Mesendoderm (in vitro differentiated cells): ENCODE measurements around the gene SYP.
A peak's percentile ranks its signal among the peaks of the same experiment; 100 is the strongest.
"Not testable (repeated sequence)": the region's sequence is repeated elsewhere in the genome, so short reads cannot be mapped to it uniquely, and the experiment has no call there.

ENCODE experiments used
- DNase-seq: peaks from one replicate; pipeline ENCODE4 v3.0.0; 2013
- H2AK5ac ChIP-seq: 2 replicates; pipeline ENCODE4 v1.6.1; 2013; ENCODE audit warnings: low read length, inconsistent platforms
- H2BK120ac ChIP-seq: 2 replicates; pipeline ENCODE4 v1.6.1; 2013; ENCODE audit warnings: low read depth, mild to moderate bottlenecking, low read length, moderate library complexity, mixed read lengths
- H2BK15ac ChIP-seq: replicated peaks from 2 replicates; pipeline ENCODE4 v1.6.1; 2013; ENCODE audit warnings: low read depth, mild to moderate bottlenecking, moderate library complexity
- H2BK5ac ChIP-seq: 2 replicates; pipeline ENCODE4 v1.6.1; 2013; ENCODE audit warnings: low read length, inconsistent platforms
- H3K18ac ChIP-seq: 2 replicates; pipeline ENCODE4 v1.6.1; 2013; ENCODE audit warnings: mild to moderate bottlenecking, low read length, mixed read lengths
- H3K23ac ChIP-seq: one replicate; pipeline ENCODE4 v1.6.1; 2013; ENCODE audit warnings: low read length
- H3K27ac ChIP-seq: 2 replicates; pipeline ENCODE4 v1.5.1; 2013; ENCODE audit warnings: low read depth, mild to moderate bottlenecking, inconsistent platforms, low read length, moderate library complexity
- H3K27me3 ChIP-seq: 2 replicates; pipeline ENCODE4 v1.6.1; 2013; ENCODE audit warnings: low read length, control low read depth, mild to moderate bottlenecking, inconsistent platforms; ENCODE audit not compliant: insufficient read depth, poor library complexity
- H3K36me3 ChIP-seq: 2 replicates; pipeline ENCODE4 v1.6.1; 2013; ENCODE audit warnings: low read length, inconsistent platforms; ENCODE audit not compliant: control insufficient read depth, insufficient read depth
- H3K4ac ChIP-seq: one replicate; pipeline ENCODE4 v1.6.1; 2013; ENCODE audit warnings: low read depth, mild to moderate bottlenecking, low read length, moderate library complexity
- H3K4me1 ChIP-seq: 2 replicates; pipeline ENCODE4 v1.6.1; 2013; ENCODE audit warnings: low read depth, low read length, inconsistent platforms; ENCODE audit not compliant: control insufficient read depth
- H3K4me2 ChIP-seq: 2 replicates; pipeline ENCODE4 v1.6.1; 2013; ENCODE audit warnings: low read length
- H3K4me3 ChIP-seq: 2 replicates; pipeline ENCODE4 v1.5.1; 2013; ENCODE audit warnings: mild to moderate bottlenecking, low read length
- H3K56ac ChIP-seq: one replicate; pipeline ENCODE4 v1.6.1; 2013; ENCODE audit warnings: low read length
- H3K79me1 ChIP-seq: 2 replicates; pipeline ENCODE4 v1.6.1; 2013; ENCODE audit warnings: low read length, inconsistent platforms
- H3K79me2 ChIP-seq: 2 replicates; pipeline ENCODE4 v1.6.1; 2013; ENCODE audit warnings: mild to moderate bottlenecking, low read length; ENCODE audit not compliant: control insufficient read depth, insufficient read depth
- H3K9ac ChIP-seq: 2 replicates; pipeline ENCODE4 v1.6.1; 2013; ENCODE audit warnings: low read length, inconsistent platforms
- H4K5ac ChIP-seq: one replicate; pipeline ENCODE4 v1.6.1; 2013; ENCODE audit warnings: low read length
- H4K8ac ChIP-seq: one replicate; pipeline ENCODE4 v1.6.1; 2013; ENCODE audit warnings: low read depth, mild to moderate bottlenecking, control low read depth, low read length, moderate library complexity
- WGBS: extraction: QIAGEN DNeasy Blood & Tissue Kit; methylation state at CpG from one replicate; pipeline ENCODE4 v1.1.7; 2013; ENCODE audit warnings: low lambda C conversion rate, missing lambda C conversion rate; ENCODE audit not compliant: insufficient coverage; ENCODE audit errors: extremely low coverage; 5-methylcytosine and 5-hydroxymethylcytosine counted together

Gene SYP

GRCh38 chrX:49175435-49176274, 24.3 kb downstream of the SYP start:
- H3K4ac ChIP-seq, result no peak overlapping the region
- H2BK120ac ChIP-seq, result no peak overlapping the region
- H2AK5ac ChIP-seq, result no peak overlapping the region
- no peaks in the 10 kb centered on the region for H3K79me2 ChIP-seq
- H3K27ac ChIP-seq, result no peak overlapping the region
- no peak overlapping the region for H3K4me3 ChIP-seq
- H3K56ac ChIP-seq, result no peak overlapping the region
- H3K4me1 ChIP-seq, result no peaks in the 10 kb centered on the region
- no peak overlapping the region for H2BK5ac ChIP-seq
- no peak overlapping the region for H2BK15ac ChIP-seq
- no peak overlapping the region for H3K23ac ChIP-seq
- H4K8ac ChIP-seq, result no peak overlapping the region
- no peak overlapping the region for H3K4me2 ChIP-seq
- no peaks in the 10 kb centered on the region for H3K36me3 ChIP-seq
- no peak overlapping the region for H4K5ac ChIP-seq
- DNase-seq, result no peak
- no peaks in the 10 kb centered on the region for H3K27me3 ChIP-seq
- no peaks in the 10 kb centered on the region for H3K79me1 ChIP-seq
- H3K18ac ChIP-seq, result no peak overlapping the region
- no peak overlapping the region for H3K9ac ChIP-seq
- no CpG with 5 or more reads among the region's 43 CpGs for WGBS

DNA sequence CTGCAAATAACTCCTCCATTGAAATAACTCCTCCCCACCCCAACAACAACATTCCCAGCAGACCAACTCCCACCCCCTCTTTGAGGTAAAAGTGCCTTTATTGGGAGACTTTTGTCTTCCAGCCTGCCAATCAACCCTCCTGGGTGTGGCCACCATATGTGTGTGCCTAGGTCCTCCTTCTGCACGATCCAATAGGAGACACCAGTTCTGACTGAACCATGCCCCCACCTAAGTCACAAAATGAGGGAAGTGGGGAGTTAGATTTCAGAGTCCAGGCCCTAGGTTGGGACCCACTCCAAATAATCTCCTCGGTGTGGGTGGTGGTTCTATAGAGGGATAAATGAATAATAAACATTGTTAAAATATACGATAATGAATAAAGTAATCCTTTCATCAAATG, 25.3 kb downstream of the SYP start:
- Histone ChIP-seq H3K27me3 (no peaks in the 10 kb centered on the region), H3K4me2 (no peak overlapping the region), H4K8ac (no peak overlapping the region), H2BK15ac (no peak overlapping the region), H2AK5ac (no peak overlapping the region), H3K36me3 (no peaks in the 10 kb centered on the region), H3K4me1 (no peaks in the 10 kb centered on the region), H4K5ac (no peak overlapping the region), H3K56ac (no peak overlapping the region), H3K79me1 (no peaks in the 10 kb centered on the region), H3K23ac (no peak overlapping the region), H3K27ac (no peak overlapping the region), H3K4me3 (no peak overlapping the region), H3K79me2 (no peaks in the 10 kb centered on the region), H3K18ac (no peak overlapping the region), H3K9ac (no peak overlapping the region), H3K4ac (no peak overlapping the region), H2BK5ac (no peak overlapping the region), H2BK120ac (no peak overlapping the region)
- peak; percentile 37 for DNase-seq
- no CpG with 5 or more reads among the region's 3 CpGs for WGBS

DNA sequence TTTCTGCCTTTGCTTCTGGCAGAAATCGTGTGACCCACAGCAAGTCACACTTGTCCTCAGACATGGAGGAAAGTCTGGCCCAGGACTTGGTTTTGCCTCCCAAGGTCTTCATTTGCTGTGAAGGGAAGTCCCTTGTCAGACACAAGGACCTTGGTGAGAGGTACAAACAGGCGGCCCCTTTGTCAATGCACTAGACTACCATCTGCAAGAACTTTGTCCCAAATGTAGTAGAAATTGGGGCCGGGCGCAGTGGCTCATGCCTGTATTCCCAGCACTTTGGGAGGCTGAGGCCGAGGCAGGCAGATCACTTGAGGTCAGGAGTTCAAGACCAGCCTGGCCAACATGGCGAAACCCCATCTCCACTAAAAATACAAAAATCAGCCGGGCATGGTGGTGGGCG, 26.4 kb downstream of the SYP start:
- not testable (repeated sequence) for H2BK15ac ChIP-seq, H3K4me2 ChIP-seq, H2BK5ac ChIP-seq, H3K4me3 ChIP-seq, H3K4me1 ChIP-seq, H2AK5ac ChIP-seq, H2BK120ac ChIP-seq, H3K4ac ChIP-seq, H3K36me3 ChIP-seq, H3K27ac ChIP-seq, H3K18ac ChIP-seq, H3K9ac ChIP-seq, H3K23ac ChIP-seq, H3K27me3 ChIP-seq, H4K8ac ChIP-seq, H3K79me1 ChIP-seq, H3K56ac ChIP-seq, H3K79me2 ChIP-seq, DNase-seq, H4K5ac ChIP-seq
- no CpG with 5 or more reads among the region's 8 CpGs for WGBS

- H3K4me2 ChIP-seq, result peak overlapping the region; percentile 50
- H4K8ac ChIP-seq, result no peak overlapping the region
- peak overlapping the region; percentile 19 for H3K4me3 ChIP-seq
- no peaks in the 10 kb centered on the region for H3K79me1 ChIP-seq
- peak overlapping the region; percentile 35 for H3K56ac ChIP-seq
- no peak for DNase-seq
- H2BK120ac ChIP-seq, result no peak overlapping the region
- no peaks in the 10 kb centered on the region for H3K4me1 ChIP-seq
- H3K79me2 ChIP-seq, result no peaks in the 10 kb centered on the region
- H3K4ac ChIP-seq, result no peak overlapping the region
- no peak overlapping the region for H2AK5ac ChIP-seq
- WGBS, result no CpG with 5 or more reads among the region's 37 CpGs
- peak overlapping the region; percentile 43 for H3K9ac ChIP-seq
- no peaks in the 10 kb centered on the region for H3K36me3 ChIP-seq
- no peak overlapping the region for H3K27ac ChIP-seq
- H3K18ac ChIP-seq, result no peak overlapping the region
- H3K23ac ChIP-seq, result no peak overlapping the region
- H4K5ac ChIP-seq, result no peak overlapping the region
- no peak overlapping the region for H2BK5ac ChIP-seq
- H3K27me3 ChIP-seq, result no peaks in the 10 kb centered on the region
- no peak overlapping the region for H2BK15ac ChIP-seq
Measured at GRCh38 chrX:49172280-49172780, 27.7 kb downstream of the SYP start.

GRCh38 chrX:49171752-49172279, 28.2 kb downstream of the SYP start, which contains the start of gene PLP2:
TSS of gene PLP2 (plus strand) at chrX:49171898. CDS start at chrX:49172001, 103 bp downstream.
- Histone ChIP-seq H3K4me1 (no peaks in the 10 kb centered on the region), H3K4me3 (peak within 1 kb of the TSS; percentile 19), H3K79me1 (no peaks in the 10 kb centered on the region), H3K36me3 (no peaks in the 10 kb centered on the region), H3K4me2 (peak within 1 kb of the TSS; percentile 50), H2BK120ac (no peak within 1 kb of the TSS), H4K5ac (no peak within 1 kb of the TSS), H3K18ac (no peak within 1 kb of the TSS), H3K9ac (peak within 1 kb of the TSS; percentile 43), H3K4ac (no peak within 1 kb of the TSS), H3K23ac (no peak within 1 kb of the TSS), H2AK5ac (no peak within 1 kb of the TSS), H3K79me2 (no peaks in the 10 kb centered on the region), H4K8ac (no peak within 1 kb of the TSS), H3K27ac (no peak within 1 kb of the TSS), H2BK15ac (no peak within 1 kb of the TSS), H3K56ac (peak within 1 kb of the TSS; percentile 35), H3K27me3 (no peaks in the 10 kb centered on the region), H2BK5ac (no peak within 1 kb of the TSS)
- no peak for DNase-seq
- no CpG with 5 or more reads among the region's 46 CpGs for WGBS
